ES-I3 (cell line): ENCODE measurements around the gene TMEM267.
"Not testable (repeated sequence)": the region's sequence is repeated elsewhere in the genome, so short reads cannot be mapped to it uniquely, and the experiment has no call there.

Experiments
- H3K36me3 ChIP-seq: 2 replicates; pipeline ENCODE4 v1.6.1; 2013; ENCODE audit warnings: mild to moderate bottlenecking, low read length, control low read depth, moderate library complexity; ENCODE audit not compliant: insufficient read depth
- H3K4me1 ChIP-seq: 2 replicates; pipeline ENCODE4 v1.6.1; 2013; ENCODE audit warnings: mild to moderate bottlenecking, control low read depth, low read length; ENCODE audit not compliant: insufficient read depth
- H3K9ac ChIP-seq: 2 replicates; pipeline ENCODE4 v1.6.1; 2013; ENCODE audit warnings: low read depth, mild to moderate bottlenecking, low read length, moderate library complexity
- H3K9me3 ChIP-seq: 2 replicates; pipeline ENCODE4 v1.6.1; 2013; ENCODE audit warnings: mild to moderate bottlenecking, low read length, moderate library complexity; ENCODE audit not compliant: control insufficient read depth, insufficient read depth

TMEM267 gene

DNA sequence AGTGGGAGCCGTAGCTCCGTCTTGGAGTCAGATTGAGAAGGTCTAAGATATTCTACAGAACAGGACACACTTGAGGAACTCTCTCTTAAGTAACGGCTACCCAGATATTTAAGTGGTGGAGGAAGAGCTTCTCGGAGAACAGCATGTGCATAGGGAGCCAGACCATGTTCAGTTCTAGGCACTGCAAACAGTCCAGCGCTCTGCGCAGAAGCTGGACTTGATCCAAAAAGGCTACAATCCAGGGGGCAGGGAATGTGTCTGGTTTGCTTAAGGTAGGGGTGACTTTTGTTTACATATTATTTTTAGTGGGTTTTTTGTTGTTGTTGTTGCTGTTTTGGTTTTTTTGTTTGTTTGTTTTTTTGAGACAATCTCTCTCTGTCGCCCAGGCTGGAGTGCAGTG is 54.6 kb downstream of the TMEM267 start:
- Histone ChIP-seq H3K4me1 (no peaks in the 10 kb centered on the region), H3K9me3 (no peaks in the 10 kb centered on the region), H3K9ac (no peak overlapping the region), H3K36me3 (no peaks in the 10 kb centered on the region)

DNA sequence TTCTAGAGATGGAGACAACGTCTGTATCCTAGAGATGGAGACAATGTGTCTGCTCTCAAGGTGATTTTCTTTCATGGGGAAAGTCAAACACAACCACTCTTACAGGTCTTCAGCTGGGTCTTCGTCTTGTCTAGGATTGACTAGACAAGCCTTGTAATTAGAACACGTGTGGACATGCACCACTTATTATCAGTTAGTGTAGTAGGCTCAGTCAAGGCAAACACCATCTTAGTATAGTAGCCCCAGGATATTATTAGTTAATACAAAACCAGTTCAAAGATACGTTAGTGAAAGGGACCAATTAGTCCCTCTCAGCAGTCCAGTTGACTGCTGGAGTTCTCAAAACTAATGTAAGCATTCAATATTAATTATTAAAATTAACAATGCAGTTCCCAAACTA is 56.4 kb downstream of the TMEM267 start:
- Histone ChIP-seq H3K9me3 (no peaks in the 10 kb centered on the region), H3K9ac (no peak overlapping the region), H3K36me3 (no peaks in the 10 kb centered on the region), H3K4me1 (no peaks in the 10 kb centered on the region)

DNA sequence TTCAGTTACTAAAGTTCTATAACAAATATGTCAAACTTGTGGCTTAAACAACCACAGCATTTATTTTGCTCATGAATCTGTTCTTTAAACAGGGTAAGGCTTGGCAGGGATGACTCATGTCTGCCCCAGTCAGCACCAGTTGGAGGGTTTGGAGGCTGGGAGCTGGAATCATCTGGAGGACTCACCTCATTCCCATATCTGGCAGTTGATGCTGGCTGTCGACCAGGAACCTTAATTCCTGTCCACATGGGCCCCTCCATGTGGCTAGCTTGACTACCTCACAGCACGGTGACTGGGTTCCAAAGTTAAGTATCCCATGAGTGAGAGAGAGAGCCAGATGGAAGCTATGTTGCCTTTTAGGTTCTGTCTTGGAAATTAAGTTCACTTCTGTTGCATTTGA is 57.7 kb downstream of the TMEM267 start:
- Histone ChIP-seq H3K9ac (no peak overlapping the region), H3K9me3 (no peaks in the 10 kb centered on the region), H3K4me1 (no peaks in the 10 kb centered on the region), H3K36me3 (no peaks in the 10 kb centered on the region)

DNA sequence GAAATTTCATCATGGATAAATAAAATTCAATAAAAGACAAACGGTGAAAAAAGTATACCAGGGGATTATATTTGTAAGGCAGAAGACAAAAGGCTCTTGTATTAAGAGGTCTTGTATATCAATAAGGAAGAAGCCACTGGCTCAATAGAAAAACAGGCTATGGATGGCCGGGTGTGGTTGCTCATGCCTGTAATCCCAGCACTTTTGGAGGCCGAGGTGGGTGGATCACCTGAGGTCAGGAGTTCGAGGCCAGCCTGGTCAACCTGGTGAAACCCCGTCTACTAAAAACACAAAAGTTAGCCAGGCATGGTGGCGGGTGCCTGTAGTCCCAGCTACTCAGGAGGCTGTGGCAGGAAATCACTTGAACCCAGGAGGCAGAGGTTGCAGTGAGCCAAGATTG is 60.6 kb downstream of the TMEM267 start:
- not testable (repeated sequence) for H3K9ac ChIP-seq, H3K4me1 ChIP-seq, H3K36me3 ChIP-seq, H3K9me3 ChIP-seq

DNA sequence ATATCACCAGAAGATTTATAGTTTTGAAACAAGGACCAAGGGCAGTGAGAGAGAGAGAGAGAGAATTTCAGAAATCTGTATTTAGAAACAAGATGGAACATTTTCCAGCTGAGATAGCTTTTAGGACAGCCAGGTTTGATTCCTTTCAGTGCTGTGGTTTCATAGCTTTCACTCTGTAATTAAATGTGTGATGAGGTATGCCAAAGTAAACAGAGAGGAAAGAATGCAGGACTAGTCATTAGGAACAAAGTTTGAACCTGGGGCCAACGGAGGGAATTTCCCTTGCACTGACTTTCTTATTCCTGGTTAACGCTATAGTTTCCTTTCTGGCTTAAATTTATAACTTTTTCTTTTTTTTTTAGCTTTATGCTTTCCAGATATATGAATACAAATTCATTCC is 61.5 kb downstream of the TMEM267 start:
- no peaks in the 10 kb centered on the region for H3K9me3 ChIP-seq
- no peak overlapping the region for H3K9ac ChIP-seq
- H3K36me3 ChIP-seq = no peaks in the 10 kb centered on the region
- H3K4me1 ChIP-seq = peaks cover 4% of the 10 kb centered on the region; the same call in 1 of the 2 replicates

DNA sequence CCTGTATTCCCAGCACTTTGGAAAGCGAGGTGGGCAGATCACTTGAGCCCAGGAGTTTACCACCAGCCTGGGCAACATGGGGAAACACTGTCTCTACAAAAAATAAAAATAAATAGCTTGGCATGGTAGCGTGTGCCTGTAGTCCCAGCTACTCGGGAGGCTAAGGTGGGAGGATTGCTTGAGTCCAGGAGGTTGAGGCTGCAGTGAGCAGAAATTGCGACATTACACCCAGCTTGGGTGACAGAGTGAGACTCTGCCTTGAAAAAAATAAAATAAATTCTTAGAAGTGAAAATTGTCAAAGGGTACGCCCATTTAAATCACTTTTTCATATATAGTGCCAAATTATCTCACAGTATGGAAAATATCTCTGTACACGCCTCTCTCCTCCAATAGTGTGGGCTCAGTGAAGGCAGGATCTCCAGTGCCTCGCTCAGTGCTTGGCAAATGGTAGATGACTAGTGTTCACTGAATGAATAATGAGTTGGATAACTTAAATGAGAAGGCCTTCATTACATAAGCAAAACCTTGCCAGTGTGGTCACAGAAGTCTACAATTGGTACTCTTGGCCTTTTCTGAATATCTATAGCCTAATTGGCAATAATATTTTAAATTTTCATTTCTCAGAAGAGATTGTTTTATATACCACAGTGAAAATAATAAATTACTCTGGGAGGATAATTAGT is 62.1 kb downstream of the TMEM267 start:
- H3K9ac ChIP-seq = no peak overlapping the region
- no peaks in the 10 kb centered on the region for H3K36me3 ChIP-seq
- H3K4me1 ChIP-seq = peaks cover 4% of the 10 kb centered on the region; the same call in 1 of the 2 replicates
- no peaks in the 10 kb centered on the region for H3K9me3 ChIP-seq

DNA sequence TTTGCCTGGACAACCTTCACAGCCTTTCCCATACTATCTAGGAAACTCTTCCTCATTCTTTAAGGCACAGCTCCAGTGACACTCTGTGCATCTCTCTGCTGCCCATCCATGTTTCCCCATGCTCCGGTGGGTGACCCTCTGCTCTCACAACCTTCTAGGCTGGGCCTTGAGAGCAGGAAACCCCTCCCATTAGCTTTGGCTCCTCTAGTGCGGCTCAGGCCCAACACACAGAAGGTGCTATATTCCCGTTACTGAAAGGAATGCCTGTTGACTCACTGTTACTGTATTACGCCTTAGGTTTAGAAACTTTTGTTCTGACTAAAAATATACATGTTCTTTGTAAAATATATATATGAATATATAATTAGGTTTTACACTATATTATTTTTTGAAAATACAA is 63.4 kb downstream of the TMEM267 start:
- Histone ChIP-seq H3K9ac (no peak overlapping the region), H3K9me3 (no peaks in the 10 kb centered on the region), H3K4me1 (peaks cover 4% of the 10 kb centered on the region; the same call in 1 of the 2 replicates), H3K36me3 (no peaks in the 10 kb centered on the region)

DNA sequence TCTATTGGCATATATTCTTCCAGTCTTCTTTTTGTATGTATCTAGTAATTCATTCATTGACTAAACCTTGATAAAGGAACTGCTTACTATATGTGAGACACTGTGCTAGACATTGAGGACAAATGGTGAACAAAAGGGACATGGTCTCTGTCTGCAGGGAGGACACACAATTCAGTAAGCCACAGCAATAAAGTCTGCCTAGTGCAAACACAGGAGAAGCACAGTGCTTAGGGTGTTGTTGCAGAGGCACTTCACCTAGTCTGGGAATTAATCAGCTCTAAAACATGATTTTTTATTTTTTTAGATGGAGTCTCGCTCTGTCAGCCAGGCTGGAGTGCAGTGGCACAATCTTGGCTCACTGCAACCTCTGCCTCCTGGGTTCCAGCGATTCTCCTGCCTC is 65.1 kb downstream of the TMEM267 start:
- H3K4me1 ChIP-seq = peaks cover 4% of the 10 kb centered on the region; the same call in 1 of the 2 replicates
- no peaks in the 10 kb centered on the region for H3K36me3 ChIP-seq
- H3K9ac ChIP-seq = no peak overlapping the region
- no peaks in the 10 kb centered on the region for H3K9me3 ChIP-seq

DNA sequence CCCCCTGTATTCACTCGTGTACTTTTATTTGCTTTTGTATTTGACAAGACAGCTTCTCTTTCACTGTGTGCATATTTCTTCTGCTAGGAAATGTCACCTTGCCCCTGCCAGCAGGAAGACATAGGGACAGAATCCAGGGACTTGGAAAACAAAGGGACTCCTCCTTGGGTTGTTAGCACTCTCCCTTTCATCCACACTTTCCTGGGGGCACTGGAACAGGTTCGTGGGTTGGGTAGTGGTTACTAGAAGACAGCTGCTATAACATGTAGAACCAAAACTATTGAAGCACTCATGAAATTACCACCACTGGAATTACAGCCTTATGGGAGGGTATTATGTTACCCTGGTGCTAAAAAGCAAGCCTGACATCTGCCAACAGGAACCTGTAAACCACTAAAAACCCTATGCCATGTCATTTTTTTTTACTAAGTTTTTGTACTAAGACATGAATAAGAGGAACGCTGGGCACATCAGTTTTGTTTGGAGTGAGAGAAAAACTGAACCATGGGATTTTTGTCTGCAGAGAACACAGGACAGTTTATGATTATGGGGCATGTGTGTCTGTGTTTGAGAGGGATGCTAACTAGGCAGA is 66.8 kb downstream of the TMEM267 start:
- Histone ChIP-seq H3K9me3 (no peaks in the 10 kb centered on the region), H3K36me3 (no peaks in the 10 kb centered on the region), H3K4me1 (peaks cover 4% of the 10 kb centered on the region; the same call in 1 of the 2 replicates), H3K9ac (no peak overlapping the region)

DNA sequence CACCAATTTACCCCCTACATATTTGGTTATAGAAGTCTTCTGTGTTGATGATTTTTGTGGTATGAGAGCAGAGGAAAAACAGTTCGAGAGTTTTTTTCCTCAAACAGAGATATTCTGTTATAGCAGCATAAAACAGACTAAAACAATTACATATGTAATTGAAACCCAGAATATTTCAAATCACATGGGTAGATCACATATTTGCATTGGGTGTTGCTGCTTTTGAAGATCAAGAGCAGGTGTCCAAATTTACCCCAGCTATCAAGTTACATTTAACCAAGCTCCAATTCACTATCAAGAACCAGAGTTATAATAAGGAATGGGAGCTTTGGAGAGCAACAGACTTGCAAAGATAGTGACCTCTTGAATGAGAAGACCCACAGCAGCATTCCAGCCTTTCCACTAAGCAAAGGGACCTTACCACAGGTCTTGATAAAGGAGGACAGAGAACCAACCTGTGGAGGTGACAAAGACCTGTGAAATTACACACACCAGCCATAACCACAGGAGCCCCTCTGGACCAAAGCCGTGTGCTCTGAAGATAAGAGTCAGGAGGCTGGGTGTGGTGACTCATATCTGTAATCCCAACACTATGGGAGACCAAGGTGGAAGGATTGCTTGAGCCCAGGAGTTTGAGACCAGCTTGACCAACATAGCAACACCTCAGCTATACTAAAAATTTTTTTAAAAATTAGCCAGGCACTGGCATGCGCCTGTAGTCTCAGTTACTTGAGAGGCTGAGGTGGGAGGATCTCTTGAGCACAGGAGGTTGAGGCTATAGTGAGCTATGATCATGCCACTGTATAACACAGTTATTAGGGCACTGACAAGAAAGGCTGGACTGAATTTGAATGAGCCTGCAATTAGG is 67.5 kb downstream of the TMEM267 start:
- Histone ChIP-seq H3K9ac (no peak overlapping the region), H3K9me3 (no peaks in the 10 kb centered on the region), H3K4me1 (peaks cover 4% of the 10 kb centered on the region; the same call in 1 of the 2 replicates), H3K36me3 (no peaks in the 10 kb centered on the region)

DNA sequence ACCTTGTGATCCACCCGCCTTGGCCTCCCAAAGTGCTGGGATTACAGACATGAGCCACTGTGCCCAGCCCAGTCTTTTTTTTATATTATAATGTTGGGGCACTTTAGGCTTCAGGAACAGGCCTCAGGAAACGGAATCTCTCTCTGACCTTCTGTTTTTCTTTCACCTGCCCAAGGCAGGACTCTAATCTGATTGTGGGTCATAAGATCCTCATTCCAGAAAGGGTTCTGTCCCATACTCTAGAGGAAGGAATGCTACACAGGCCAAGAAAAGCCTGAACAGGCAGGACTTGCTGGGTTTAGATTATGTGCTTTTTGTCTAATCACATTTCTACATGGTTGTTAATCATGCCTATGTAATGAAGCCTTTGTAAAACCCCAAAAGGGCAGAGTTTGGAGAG is 69.7 kb downstream of the TMEM267 start:
- Histone ChIP-seq H3K36me3 (no peaks in the 10 kb centered on the region), H3K4me1 (no peaks in the 10 kb centered on the region), H3K9ac (no peak overlapping the region), H3K9me3 (no peaks in the 10 kb centered on the region)

DNA sequence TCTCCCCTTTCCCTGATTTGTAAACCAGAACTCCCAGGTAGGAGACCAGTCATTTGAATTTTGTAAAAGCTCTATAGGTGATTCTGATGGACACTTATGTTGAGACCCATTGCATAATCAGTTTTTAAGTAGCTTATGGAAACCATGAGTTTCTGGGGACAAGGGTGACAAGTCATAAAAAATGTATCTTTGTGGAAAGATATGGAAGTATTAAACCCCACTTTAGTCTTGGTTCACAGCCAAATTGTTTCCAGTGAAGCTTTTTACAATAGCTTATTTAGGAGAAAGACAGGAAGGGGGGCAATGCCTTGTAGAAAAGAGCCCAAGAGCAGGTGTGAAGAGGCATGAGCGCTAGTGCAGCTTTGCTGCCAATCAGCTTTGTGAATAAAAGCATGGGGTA is 71.0 kb downstream of the TMEM267 start:
- Histone ChIP-seq H3K36me3 (no peaks in the 10 kb centered on the region), H3K9ac (no peak overlapping the region)

DNA sequence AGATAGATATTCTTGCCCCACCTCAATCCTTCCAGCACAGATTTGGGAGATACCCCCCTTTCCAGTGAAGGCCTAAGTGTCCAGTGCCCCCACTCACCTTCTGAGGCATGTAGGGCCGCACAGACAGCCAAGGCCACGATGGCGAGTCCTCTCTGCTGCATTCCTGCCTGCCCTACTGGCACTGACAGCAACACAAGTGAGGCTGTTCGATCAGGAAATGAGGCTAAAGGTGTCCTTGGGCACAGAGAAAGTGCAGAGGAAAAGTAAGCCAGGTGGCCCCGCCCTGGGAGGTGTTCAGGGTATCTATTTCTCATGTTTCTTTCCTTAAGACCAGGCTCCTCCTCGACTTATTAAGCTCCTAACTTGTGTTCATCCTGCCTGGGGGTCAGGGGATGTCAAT is 71.5 kb downstream of the TMEM267 start, which contains the start of gene CCL28:
Gene CCL28, minus strand, starts transcription at position 236 of the 400 bp plus-strand sequence. Its CDS starts 75 bp downstream, at position 161.
- no peak within 1 kb of the TSS for H3K9ac ChIP-seq
- no peaks in the 10 kb centered on the region for H3K4me1 ChIP-seq
- H3K36me3 ChIP-seq = no peaks in the 10 kb centered on the region

More for the DNA sequence above, 71.0 kb downstream of the TMEM267 start:
- Histone ChIP-seq H3K4me1 (no peaks in the 10 kb centered on the region), H3K9me3 (no peaks in the 10 kb centered on the region)

DNA sequence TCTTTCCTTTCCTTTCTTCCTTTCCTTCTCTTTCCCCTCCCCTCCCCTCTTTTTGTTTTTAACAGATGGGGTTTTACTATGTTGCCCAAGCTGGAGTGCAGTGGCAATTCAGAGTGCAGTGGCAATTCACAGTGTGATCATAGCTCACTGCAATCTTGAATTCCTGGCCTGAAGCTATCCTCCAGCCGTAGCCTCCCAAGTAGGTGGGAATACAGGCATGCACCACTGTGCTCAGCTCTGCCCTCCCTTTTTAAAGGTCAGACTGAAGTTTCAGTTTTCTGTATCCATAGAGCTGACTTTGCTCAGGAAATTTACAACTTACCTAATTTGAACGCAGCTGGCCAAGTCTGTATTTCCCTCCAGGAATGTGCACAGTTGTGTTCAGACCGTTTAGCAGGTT is 72.2 kb downstream of the TMEM267 start:
- H3K9me3 ChIP-seq = no peaks in the 10 kb centered on the region
- H3K36me3 ChIP-seq = no peaks in the 10 kb centered on the region
- H3K4me1 ChIP-seq = no peaks in the 10 kb centered on the region
- H3K9ac ChIP-seq = no peak overlapping the region

More for the DNA sequence above, 71.5 kb downstream of the TMEM267 start, which contains the start of gene CCL28:
- H3K9me3 ChIP-seq = no peaks in the 10 kb centered on the region
